ENCODE results near the gene RNF166.

- TF ChIP-seq CTCF (IDR thresholded peaks at IDR 0.05) (no peak), CBFB (CRISPR knock-in tag; IDR thresholded peaks at IDR 0.05; ENCODE audit: low read depth) (no peak), CREB1 (CRISPR knock-in tag; IDR thresholded peaks at IDR 0.05) (no peak), NFATC4 (CRISPR knock-in tag; IDR thresholded peaks at IDR 0.05) (no peak), ELF4 (CRISPR knock-in tag; IDR thresholded peaks at IDR 0.05; ENCODE audit: low read depth) (no peak), USF2 (CRISPR knock-in tag; IDR thresholded peaks at IDR 0.05) (no peak), IRF2 (CRISPR knock-in tag; IDR thresholded peaks at IDR 0.05; ENCODE audit: borderline replicate concordance, low read depth) (no peak)
These were observed 46.3 kb upstream of the RNF166 start for GRCh38 chr16:88752386-88753002.

Measured in WTC11 (cell line).